ENCODE data around the gene BLVRB. TPM values are rescaled to one million over a fixed set of nuclear protein-coding genes. Genes with fewer than 3 reads are reported as not detected.
"Not testable (repeated sequence)": the region's sequence is repeated elsewhere in the genome, so short reads cannot be mapped to it uniquely, and the experiment has no call there.

BLVRB gene
- total RNA-seq, 1 experiment from 2014 or later: 44.0 TPM

DNA sequence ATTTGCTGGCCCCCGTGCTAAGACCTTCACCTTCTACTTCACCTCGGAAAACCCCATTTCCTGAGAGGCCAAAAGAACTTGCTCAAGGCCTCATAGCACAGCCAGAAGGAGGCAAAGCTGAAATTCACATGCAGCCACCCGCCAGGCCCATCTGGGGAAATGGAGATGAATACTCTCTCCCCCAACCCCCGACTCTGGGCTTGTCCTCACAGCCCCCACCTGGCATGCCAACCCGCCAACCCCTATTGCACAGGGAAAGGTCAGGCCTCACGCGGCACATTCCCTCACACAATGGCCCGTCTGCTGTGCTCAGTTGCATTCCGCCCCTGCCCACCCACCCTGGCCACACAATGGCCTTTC, 55.5 kb downstream of the BLVRB start:
- Mint-ChIP-seq H3K4me3 (ENCODE audit: unreplicated experiment) (no peak overlapping the region), H3K36me3 (ENCODE audit: insufficient read depth, unreplicated experiment) (no peaks in the 10 kb centered on the region), H3K9me3 (ENCODE audit: unreplicated experiment) (no peaks in the 10 kb centered on the region), H3K27me3 (ENCODE audit: insufficient read depth, unreplicated experiment) (no peaks in the 10 kb centered on the region), H3K27ac (ENCODE audit: low read depth, unreplicated experiment) (no peak overlapping the region), H3K4me1 (ENCODE audit: insufficient read depth, unreplicated experiment) (peaks cover 15% of the 10 kb centered on the region)
- intact Hi-C loops (cut with micrococcal nuclease): no loop called here
- CTCF ChIA-PET: interaction anchor here (0.6 to 2.4 kb wide), 2 partner anchors 11 to 119 kb away, joined by 3 to 13 read pairs; no protein-coding TSS in a partner anchor
- no TSS peak for BruUV-seq (replicated peaks)
- TF ChIP-seq, protein P1, sequence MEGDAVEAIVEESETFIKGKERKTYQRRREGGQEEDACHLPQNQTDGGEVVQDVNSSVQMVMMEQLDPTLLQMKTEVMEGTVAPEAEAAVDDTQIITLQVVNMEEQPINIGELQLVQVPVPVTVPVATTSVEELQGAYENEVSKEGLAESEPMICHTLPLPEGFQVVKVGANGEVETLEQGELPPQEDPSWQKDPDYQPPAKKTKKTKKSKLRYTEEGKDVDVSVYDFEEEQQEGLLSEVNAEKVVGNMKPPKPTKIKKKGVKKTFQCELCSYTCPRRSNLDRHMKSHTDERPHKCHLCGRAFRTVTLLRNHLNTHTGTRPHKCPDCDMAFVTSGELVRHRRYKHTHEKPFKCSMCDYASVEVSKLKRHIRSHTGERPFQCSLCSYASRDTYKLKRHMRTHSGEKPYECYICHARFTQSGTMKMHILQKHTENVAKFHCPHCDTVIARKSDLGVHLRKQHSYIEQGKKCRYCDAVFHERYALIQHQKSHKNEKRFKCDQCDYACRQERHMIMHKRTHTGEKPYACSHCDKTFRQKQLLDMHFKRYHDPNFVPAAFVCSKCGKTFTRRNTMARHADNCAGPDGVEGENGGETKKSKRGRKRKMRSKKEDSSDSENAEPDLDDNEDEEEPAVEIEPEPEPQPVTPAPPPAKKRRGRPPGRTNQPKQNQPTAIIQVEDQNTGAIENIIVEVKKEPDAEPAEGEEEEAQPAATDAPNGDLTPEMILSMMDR (IDR thresholded peaks at IDR 0.05; ENCODE audit: unreplicated experiment): no peak
- POLR2A ChIA-PET: interaction anchor here (1.2 to 1.5 kb wide), 2 partner anchors 11 to 33 kb away, joined by 3 to 4 read pairs; no protein-coding TSS in a partner anchor
- DNase-seq (ENCODE audit: unreplicated experiment): no peak

DNA sequence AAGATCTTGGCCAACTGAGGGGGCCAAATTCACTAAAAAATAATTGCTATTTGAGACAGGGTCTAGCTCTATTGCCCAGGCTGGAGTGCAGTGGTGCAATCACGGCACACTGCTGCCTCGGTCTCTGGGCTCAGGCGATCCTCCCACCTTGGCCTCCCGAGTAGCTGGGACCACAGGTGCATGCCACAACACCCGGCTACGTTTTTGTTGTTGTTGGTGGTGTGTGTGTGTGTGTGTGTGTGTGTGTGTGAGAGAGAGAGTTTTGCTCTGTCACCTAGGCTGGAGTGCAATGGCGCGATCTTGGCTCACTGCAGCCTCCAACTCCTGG, 57.0 kb downstream of the BLVRB start:
- H3K36me3 Mint-ChIP-seq (ENCODE audit: insufficient read depth, unreplicated experiment); H3K27ac Mint-ChIP-seq (ENCODE audit: low read depth, unreplicated experiment); H3K9me3 Mint-ChIP-seq (ENCODE audit: unreplicated experiment); BruUV-seq (replicated peaks); H3K27me3 Mint-ChIP-seq (ENCODE audit: insufficient read depth, unreplicated experiment); DNase-seq (ENCODE audit: unreplicated experiment); intact Hi-C loops (cut with micrococcal nuclease); H3K4me3 Mint-ChIP-seq (ENCODE audit: unreplicated experiment): not testable (repeated sequence)
- POLR2A ChIA-PET: interaction anchor here (1.2 kb wide), 1 partner anchor 35 kb away, joined by 3 read pairs; no protein-coding TSS in a partner anchor
- CTCF ChIA-PET: interaction anchor here (0.6 to 2.4 kb wide), 5 partner anchors 10 to 345 kb away, joined by 3 to 13 read pairs (median 3); no protein-coding TSS in a partner anchor
- peaks cover 11% of the 10 kb centered on the region for H3K4me1 Mint-ChIP-seq (ENCODE audit: insufficient read depth, unreplicated experiment)

DNA sequence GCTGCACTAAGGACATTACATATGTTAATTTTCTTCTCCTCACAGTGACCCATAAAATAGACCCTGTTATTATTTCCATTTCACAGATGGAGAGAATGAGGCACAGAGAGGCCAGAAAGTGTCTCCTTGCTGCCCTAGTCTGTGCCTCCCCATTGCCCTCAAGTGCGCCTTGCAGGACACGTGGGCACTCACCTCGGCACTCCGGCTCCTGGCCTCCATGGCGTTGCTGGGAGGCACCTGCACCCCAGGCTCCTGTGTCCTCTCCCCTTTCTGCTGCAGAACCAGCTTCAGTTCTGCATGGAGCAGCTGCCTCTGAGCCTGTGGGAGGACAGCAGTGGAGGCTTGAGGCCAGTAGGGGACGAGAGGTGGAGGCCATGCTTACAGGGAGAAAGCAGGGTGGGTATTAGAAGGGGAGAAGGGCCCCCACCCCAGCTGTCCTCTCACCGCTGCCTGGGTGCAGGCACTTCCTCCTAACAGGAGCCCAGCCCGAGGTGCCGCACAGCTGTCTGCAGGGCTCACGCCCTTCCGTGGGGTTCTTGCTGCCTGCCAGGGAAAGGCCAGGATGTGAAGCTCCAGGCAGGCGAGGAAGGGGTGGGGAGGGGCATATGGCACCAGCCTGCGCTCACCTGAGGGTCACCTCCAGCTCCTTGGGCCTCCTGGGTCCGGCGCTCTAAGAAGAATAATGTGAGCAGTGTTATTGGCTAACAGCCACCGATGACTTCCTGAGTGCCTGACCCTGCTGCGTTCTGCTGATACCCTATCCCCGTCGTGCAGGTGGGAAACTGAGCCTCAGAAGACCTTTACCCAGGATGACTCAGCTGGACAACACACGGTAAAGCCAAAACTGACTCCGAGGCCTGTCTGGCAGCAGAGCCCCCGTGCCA, 57.6 kb downstream of the BLVRB start:
- ChIA-PET POLR2A (interaction anchor here (1.6 kb wide), 1 partner anchor 36 kb away, joined by 3 read pairs; no protein-coding TSS in a partner anchor), CTCF (interaction anchor here (0.6 to 2.4 kb wide), 6 partner anchors 11 to 41 kb away, joined by 3 to 13 read pairs (median 3); no protein-coding TSS in a partner anchor)
- no peak overlapping the region for H3K4me3 Mint-ChIP-seq (ENCODE audit: unreplicated experiment)
- intact Hi-C loops (cut with micrococcal nuclease): no loop called here
- H3K27ac Mint-ChIP-seq (ENCODE audit: low read depth, unreplicated experiment): no peak overlapping the region
- H3K9me3 Mint-ChIP-seq (ENCODE audit: unreplicated experiment): no peaks in the 10 kb centered on the region
- no peaks in the 10 kb centered on the region for H3K36me3 Mint-ChIP-seq (ENCODE audit: insufficient read depth, unreplicated experiment)
- TF ChIP-seq, protein P1 (IDR thresholded peaks at IDR 0.05; ENCODE audit: unreplicated experiment): no peak
- H3K4me1 Mint-ChIP-seq (ENCODE audit: insufficient read depth, unreplicated experiment): peaks cover 16% of the 10 kb centered on the region
- DNase-seq (ENCODE audit: unreplicated experiment): no peak
- H3K27me3 Mint-ChIP-seq (ENCODE audit: insufficient read depth, unreplicated experiment): no peaks in the 10 kb centered on the region
- no TSS peak for BruUV-seq (replicated peaks)

DNA sequence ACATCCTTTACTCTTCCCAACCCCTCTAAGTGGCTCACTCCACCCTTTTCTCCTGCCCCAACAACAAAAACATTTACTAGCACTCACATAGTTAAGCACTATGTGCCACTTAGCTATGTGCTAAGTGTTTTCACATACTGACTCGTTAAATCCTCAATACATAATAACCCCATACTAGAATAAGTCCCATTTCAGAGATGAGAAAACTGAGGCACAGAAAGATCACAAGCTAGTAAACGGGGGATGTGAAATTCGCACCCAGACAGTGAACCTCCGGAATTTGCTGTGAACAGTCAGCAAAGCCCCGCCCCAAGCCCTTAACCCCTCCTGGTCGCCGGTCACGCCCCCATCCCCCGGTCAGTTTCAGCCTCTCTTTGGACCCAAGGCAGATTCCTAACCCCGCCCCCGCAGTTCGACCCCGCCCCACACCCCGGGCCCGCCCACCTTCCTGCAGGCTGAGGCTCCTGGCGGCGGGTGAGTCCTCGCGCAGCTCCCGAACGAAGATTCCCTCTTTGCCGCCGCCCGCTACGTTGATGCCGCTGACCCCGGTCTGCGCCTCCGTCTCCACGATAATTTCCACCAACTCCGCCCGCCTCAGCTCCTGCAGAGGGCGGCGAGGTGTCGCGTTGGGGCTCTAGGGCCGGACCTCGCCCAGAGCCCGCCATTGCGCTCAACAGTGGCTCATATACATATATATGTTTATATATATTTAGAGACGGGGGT, 62.1 kb downstream of the BLVRB start:
- BruUV-seq (replicated peaks): no TSS peak
- H3K4me1 Mint-ChIP-seq (ENCODE audit: insufficient read depth, unreplicated experiment): peaks cover 20% of the 10 kb centered on the region
- intact Hi-C loops (cut with micrococcal nuclease): no loop called here
- no peak overlapping the region for H3K27ac Mint-ChIP-seq (ENCODE audit: low read depth, unreplicated experiment)
- H3K27me3 Mint-ChIP-seq (ENCODE audit: insufficient read depth, unreplicated experiment): no peaks in the 10 kb centered on the region
- H3K4me3 Mint-ChIP-seq (ENCODE audit: unreplicated experiment): peak overlapping the region; percentile 79
- TF ChIP-seq, protein P1 (IDR thresholded peaks at IDR 0.05; ENCODE audit: unreplicated experiment): peak; percentile 6
- H3K9me3 Mint-ChIP-seq (ENCODE audit: unreplicated experiment): no peaks in the 10 kb centered on the region
- DNase-seq (ENCODE audit: unreplicated experiment): peak; percentile 92
- ChIA-PET CTCF (interaction anchor here (0.6 to 1.7 kb wide), 5 partner anchors 14 to 98 kb away, joined by 3 to 9 read pairs (median 4); no protein-coding TSS in a partner anchor), POLR2A (interaction anchor here (0.6 to 2.3 kb wide), 22 partner anchors 12 to 1998 kb away, joined by 3 to 23 read pairs (median 4); partner anchors contain the start of genes C19orf47, PLD3, SERTAD1 and SERTAD3)
- no peaks in the 10 kb centered on the region for H3K36me3 Mint-ChIP-seq (ENCODE audit: insufficient read depth, unreplicated experiment)
